Natural killer cell (primary cell): ENCODE results near the gene SUMO1. TPM values are rescaled to one million over a fixed set of nuclear protein-coding genes. Genes with fewer than 3 reads are reported as not detected.
A peak's percentile ranks its signal among the peaks of the same experiment; 100 is the strongest.

Experiments used
- ATAC-seq, 3 donors: fragments of 150-1000 bp in 2 of 3; fragments of 200-7000 bp in 1 of 3; cut with Tn5 transposase; 1 replicate in 1 of 3; 2 replicates in 2 of 3; pipeline ENCODE4 v1.10.0; 2021; ENCODE audit warnings: mild to moderate bottlenecking in 2 of 3, moderate library complexity in 2 of 3
- DNase-seq, 2 donors: peaks; one replicate each; pipeline versions ENCODE4 v3.0.0 to v3.0.0-alpha.2; 2013 to 2021; ENCODE audit warnings: mixed read lengths in 1 of 2
- H3K27ac ChIP-seq: one replicate; pipeline ENCODE4 v1.5.1; 2013; ENCODE audit warnings: mild to moderate bottlenecking, low read length
- H3K27me3 ChIP-seq: one replicate; pipeline ENCODE4 v1.6.1; 2013; ENCODE audit warnings: low read length; ENCODE audit not compliant: control insufficient read depth, insufficient read depth
- H3K36me3 ChIP-seq: one replicate; pipeline ENCODE4 v1.6.1; 2013; ENCODE audit warnings: low read length; ENCODE audit not compliant: control insufficient read depth, insufficient read depth
- H3K4me1 ChIP-seq: one replicate; pipeline ENCODE4 v1.6.1; 2013; ENCODE audit warnings: low read length; ENCODE audit not compliant: control insufficient read depth, insufficient read depth
- H3K4me3 ChIP-seq: one replicate; pipeline ENCODE4 v1.5.1; 2013; ENCODE audit warnings: low read length
- H3K9me3 ChIP-seq: one replicate; pipeline ENCODE4 v1.6.1; 2013; ENCODE audit warnings: low read length; ENCODE audit not compliant: control insufficient read depth, insufficient read depth
- H3K27ac Mint-ChIP-seq, 2 donors: one replicate each; pipeline ENCODE4 v1.8.0; 2022; ENCODE audit warnings: mild to moderate bottlenecking in 2 of 2, mixed read lengths in 2 of 2, moderate library complexity in 1 of 2
- H3K27me3 Mint-ChIP-seq, 2 donors: one replicate each; pipeline ENCODE4 v1.8.0; 2022; ENCODE audit warnings: low read depth in 2 of 2, mixed read lengths in 2 of 2
- H3K36me3 Mint-ChIP-seq: one replicate; pipeline ENCODE4 v1.8.0; 2022; ENCODE audit warnings: mixed read lengths
- H3K4me1 Mint-ChIP-seq, 2 donors: one replicate each; pipeline ENCODE4 v1.8.0; 2022; ENCODE audit warnings: mixed read lengths in 2 of 2
- H3K4me3 Mint-ChIP-seq: one replicate; pipeline ENCODE4 v1.8.0; 2022; ENCODE audit warnings: mild to moderate bottlenecking, moderate library complexity, mixed read lengths
- H3K9me3 Mint-ChIP-seq, 2 donors: one replicate each; pipeline ENCODE4 v1.8.0; 2022; ENCODE audit warnings: mixed read lengths in 2 of 2
- CTCF ChIP-seq: fragments of 200-600 bp; IDR thresholded peaks from one replicate; pipeline ENCODE4 v1.8.0; 2022; ENCODE audit warnings: antibody characterized with exemption
- WGBS: methylation state at CpG from one replicate; pipeline ENCODE4 v1.1.7; 2013; ENCODE audit warnings: missing lambda C conversion rate; ENCODE audit not compliant: insufficient coverage; 5-methylcytosine and 5-hydroxymethylcytosine counted together
- intact Hi-C: fragments of 100-400 bp; cut with micrococcal nuclease; formaldehyde crosslinking; loops from one replicate; pipeline ENCODE4 v1.14.2; 2022
- total RNA-seq, 4 donors: library from RNA; stranded (reverse); fragments of 120-200 nt in 1 of 4; gene quantifications; one replicate each; pipeline versions ENCODE4 v1.2.3 to v1.2.4, GENCODE V29; 2013 to 2022

Gene SUMO1
- total RNA-seq, 3 donors from 2014 or later (not counting 1 experiment from before 2014, with no cell fraction given) = 70.1 to 84.1 (median 70.7) TPM

- Mint-ChIP-seq H3K4me1 (peaks cover 9 to 11% of the 10 kb centered on the region in 2 donors), H3K9me3 (no peaks in the 10 kb centered on the region), H3K36me3 (peaks cover 10% of the 10 kb centered on the region), H3K27me3 (no peaks in the 10 kb centered on the region), H3K4me3 (no peak overlapping the region), H3K27ac (peak overlapping the region in 1 of 2 donors; percentile 2)
- H3K4me1 ChIP-seq = no peaks in the 10 kb centered on the region
- peaks cover 20% of the 10 kb centered on the region for H3K36me3 ChIP-seq
- intact Hi-C loops = no loop called here
- H3K4me3 ChIP-seq = no peak overlapping the region
- TF ChIP-seq CTCF = no peak
- DNase-seq (no peak), ATAC-seq (peak; percentile 44 to 70 (median 53))
- WGBS = 60% methylated on average over 5 of the region's 5 CpGs
- no peaks in the 10 kb centered on the region for H3K27me3 ChIP-seq
- no peak overlapping the region for H3K27ac ChIP-seq
- H3K9me3 ChIP-seq = no peaks in the 10 kb centered on the region
Observed at GRCh38 chr2:202203348-202203747, 35.0 kb downstream of the SUMO1 start.

GRCh38 chr2:202201220-202202160 lies 36.9 kb downstream of the SUMO1 start:
- peaks cover 9 to 11% of the 10 kb centered on the region in 2 donors for H3K4me1 Mint-ChIP-seq
- no peaks in the 10 kb centered on the region for H3K9me3 Mint-ChIP-seq
- no peak overlapping the region for H3K27ac Mint-ChIP-seq
- ATAC-seq (no peak), DNase-seq (no peak)
- TF ChIP-seq CTCF = no peak
- no peaks in the 10 kb centered on the region for H3K27me3 ChIP-seq
- H3K9me3 ChIP-seq = no peaks in the 10 kb centered on the region
- intact Hi-C loops = no loop called here
- no peak overlapping the region for H3K27ac ChIP-seq
- H3K36me3 Mint-ChIP-seq = peaks cover under 1% of the 10 kb centered on the region
- no peak overlapping the region for H3K4me3 ChIP-seq
- H3K4me3 Mint-ChIP-seq = no peak overlapping the region
- H3K27me3 Mint-ChIP-seq = peaks cover 0 to 6% of the 10 kb centered on the region in 2 donors
- 97% methylated on average over 20 of the region's 21 CpGs for WGBS
- no peaks in the 10 kb centered on the region for H3K4me1 ChIP-seq
- H3K36me3 ChIP-seq = peaks cover 16% of the 10 kb centered on the region

GRCh38 chr2:202196727-202197126 lies 41.7 kb downstream of the SUMO1 start:
- no peaks in the 10 kb centered on the region for H3K27me3 ChIP-seq
- no peak for TF ChIP-seq CTCF
- H3K9me3 Mint-ChIP-seq = no peaks in the 10 kb centered on the region
- no peaks in the 10 kb centered on the region for H3K36me3 Mint-ChIP-seq
- peaks cover 2% of the 10 kb centered on the region for H3K36me3 ChIP-seq
- no peak overlapping the region for H3K4me3 ChIP-seq
- no peaks in the 10 kb centered on the region for H3K4me1 ChIP-seq
- peaks cover 4 to 8% of the 10 kb centered on the region in 2 donors for H3K27me3 Mint-ChIP-seq
- H3K4me3 Mint-ChIP-seq = no peak overlapping the region
- no peak overlapping the region for H3K27ac ChIP-seq
- H3K4me1 Mint-ChIP-seq = no peaks in the 10 kb centered on the region
- intact Hi-C loops = no loop called here
- no peak for ATAC-seq
- no peak for DNase-seq
- WGBS = 30% methylated on average over 6 of the region's 6 CpGs
- no peaks in the 10 kb centered on the region for H3K9me3 ChIP-seq
- H3K27ac Mint-ChIP-seq = no peak overlapping the region
